Measurements from ENCODE around the gene ITFG1. TPM values are rescaled to one million over a fixed set of nuclear protein-coding genes. Genes with fewer than 3 reads are reported as not detected.

ITFG1 gene
- total RNA-seq, 2 donors from 2014 or later = 8.4 to 15.3 TPM

DNA sequence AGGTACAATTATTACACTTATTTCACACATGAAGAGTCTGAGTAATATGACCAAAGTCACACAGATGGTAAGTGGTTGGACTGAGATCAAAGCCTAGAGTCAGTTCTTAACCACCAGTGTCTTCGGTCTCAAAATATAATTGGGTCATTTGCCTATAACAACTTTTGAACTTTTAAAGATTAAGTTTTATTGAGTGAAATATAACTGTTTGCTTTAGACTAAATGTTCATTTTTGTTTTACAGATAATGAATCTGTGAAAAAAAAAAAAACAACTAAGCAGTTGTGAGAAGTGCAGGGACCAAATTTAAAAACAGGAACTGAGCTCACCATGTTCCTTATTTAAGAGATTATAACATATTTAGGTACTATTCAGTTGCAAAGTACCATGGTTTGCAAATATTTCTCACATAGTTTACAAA is 150.1 kb downstream of the ITFG1 start:
- Mint-ChIP-seq H3K27ac (no peak overlapping the region), H3K27me3 (no peaks in the 10 kb centered on the region), H3K36me3 (ENCODE audit: low read depth) (peaks cover 39% of the 10 kb centered on the region), H3K4me3 (no peak overlapping the region), H3K9me3 (no peaks in the 10 kb centered on the region), H3K4me1 (no peaks in the 10 kb centered on the region)
- ATAC-seq (replicated peaks) = no peak

DNA sequence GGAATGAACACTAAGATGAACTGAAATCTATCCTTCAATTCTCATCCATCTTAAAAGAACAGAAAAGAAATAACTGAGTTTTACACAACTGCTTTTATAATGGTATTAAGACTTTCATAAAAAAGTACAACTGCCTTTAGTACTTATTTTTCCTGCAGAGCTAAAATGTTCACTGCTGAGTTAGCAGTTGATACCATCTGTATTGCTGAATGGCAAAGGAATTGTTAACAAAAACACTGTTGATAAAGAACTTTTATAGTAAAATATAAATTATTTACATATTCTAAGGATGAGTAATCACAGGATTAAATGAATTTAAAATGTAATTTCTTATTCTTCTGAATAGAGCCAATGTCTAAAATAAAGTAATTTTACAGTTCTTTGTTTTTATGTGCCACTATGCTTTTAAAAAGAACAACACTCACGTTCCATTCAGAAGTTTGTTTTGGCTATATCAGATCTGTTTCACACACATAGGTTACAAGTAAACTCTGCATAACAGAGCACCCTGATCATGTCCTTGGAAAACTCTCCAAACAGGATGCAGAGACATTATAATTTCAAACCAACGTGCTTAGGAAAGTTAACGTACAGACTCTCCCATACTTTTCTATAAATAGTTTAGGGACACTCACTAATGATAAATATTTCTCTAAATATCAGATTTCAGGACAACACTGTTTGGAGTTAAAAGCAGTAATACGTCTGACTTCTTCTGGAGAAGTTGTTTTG is 151.1 kb downstream of the ITFG1 start:
- ATAC-seq (replicated peaks) = no peak
- H3K27me3 Mint-ChIP-seq = no peaks in the 10 kb centered on the region
- H3K4me1 Mint-ChIP-seq = no peaks in the 10 kb centered on the region
- H3K9me3 Mint-ChIP-seq = no peaks in the 10 kb centered on the region
- no peak overlapping the region for H3K4me3 Mint-ChIP-seq
- peaks cover 50% of the 10 kb centered on the region for H3K36me3 Mint-ChIP-seq (ENCODE audit: low read depth)
- no peak overlapping the region for H3K27ac Mint-ChIP-seq

DNA sequence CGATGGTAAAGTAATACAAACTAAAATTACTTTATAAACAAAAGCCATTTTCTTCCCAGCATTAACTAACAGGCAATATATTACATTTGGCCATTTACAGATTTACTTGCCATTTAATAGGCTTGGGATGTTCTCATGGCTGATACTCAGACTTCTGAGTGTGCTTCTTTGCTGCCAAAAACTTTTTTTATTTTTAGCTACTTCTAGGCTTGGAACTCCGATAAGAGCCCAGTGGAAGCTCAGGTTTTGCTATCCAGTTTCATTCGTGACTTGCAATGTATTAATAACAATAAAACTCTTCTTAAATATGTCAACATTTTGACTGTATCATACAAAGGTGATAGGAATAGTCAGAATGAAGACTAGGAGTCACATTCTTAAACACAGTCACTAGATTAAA is 152.3 kb downstream of the ITFG1 start:
- H3K9me3 Mint-ChIP-seq = no peaks in the 10 kb centered on the region
- H3K4me1 Mint-ChIP-seq = no peaks in the 10 kb centered on the region
- H3K36me3 Mint-ChIP-seq (ENCODE audit: low read depth) = peaks cover 60% of the 10 kb centered on the region
- ATAC-seq (replicated peaks) = no peak
- no peak overlapping the region for H3K27ac Mint-ChIP-seq
- no peaks in the 10 kb centered on the region for H3K27me3 Mint-ChIP-seq
- H3K4me3 Mint-ChIP-seq = no peak overlapping the region

DNA sequence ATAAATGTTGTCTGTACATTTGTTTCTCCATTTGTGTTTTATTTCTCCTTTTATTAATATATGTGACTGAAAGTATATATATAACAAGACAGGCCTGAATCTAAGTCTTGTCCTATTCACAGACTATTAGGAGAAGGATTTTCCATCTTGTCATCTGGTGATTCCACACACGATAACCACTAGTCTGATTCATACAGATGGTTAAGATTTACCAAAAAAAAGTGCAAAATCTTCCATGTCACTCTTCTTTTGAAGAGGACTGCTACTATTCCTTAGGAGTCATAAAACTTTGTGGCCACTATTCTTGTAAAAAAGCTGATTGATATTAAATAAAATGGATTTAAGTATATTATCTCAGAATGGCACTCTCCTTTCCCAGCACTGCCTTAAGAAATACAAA is 156.3 kb downstream of the ITFG1 start:
- H3K9me3 Mint-ChIP-seq = no peaks in the 10 kb centered on the region
- no peak for ATAC-seq (replicated peaks)
- H3K4me3 Mint-ChIP-seq = no peak overlapping the region
- no peak overlapping the region for H3K27ac Mint-ChIP-seq
- H3K36me3 Mint-ChIP-seq (ENCODE audit: low read depth) = peaks cover 55% of the 10 kb centered on the region
- H3K27me3 Mint-ChIP-seq = no peaks in the 10 kb centered on the region
- no peaks in the 10 kb centered on the region for H3K4me1 Mint-ChIP-seq

DNA sequence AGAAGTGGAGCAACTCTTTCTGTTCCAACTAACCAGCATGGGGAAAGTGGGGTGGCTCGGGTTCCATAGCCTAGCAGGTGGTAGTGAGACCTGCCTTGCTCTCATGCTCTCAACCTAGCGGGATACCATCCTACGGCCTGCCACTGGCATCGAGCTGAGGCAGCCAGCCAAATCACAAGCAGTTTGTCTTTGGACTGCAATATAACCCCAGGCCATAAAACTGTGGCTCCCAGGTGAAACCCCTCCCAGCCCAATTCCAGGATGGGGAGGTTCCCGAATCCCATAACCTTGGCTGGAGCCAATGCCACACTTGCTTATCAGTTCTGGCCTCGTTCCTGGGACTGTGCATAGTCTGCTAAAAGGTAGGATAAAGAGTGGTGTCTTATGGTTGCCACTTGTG is 161.3 kb downstream of the ITFG1 start:
- no peaks in the 10 kb centered on the region for H3K4me1 Mint-ChIP-seq
- no peak overlapping the region for H3K27ac Mint-ChIP-seq
- H3K36me3 Mint-ChIP-seq (ENCODE audit: low read depth) = peaks cover 38% of the 10 kb centered on the region
- H3K4me3 Mint-ChIP-seq = no peak overlapping the region
- H3K9me3 Mint-ChIP-seq = peaks cover 12% of the 10 kb centered on the region
- ATAC-seq (replicated peaks) = no peak
- no peaks in the 10 kb centered on the region for H3K27me3 Mint-ChIP-seq

DNA sequence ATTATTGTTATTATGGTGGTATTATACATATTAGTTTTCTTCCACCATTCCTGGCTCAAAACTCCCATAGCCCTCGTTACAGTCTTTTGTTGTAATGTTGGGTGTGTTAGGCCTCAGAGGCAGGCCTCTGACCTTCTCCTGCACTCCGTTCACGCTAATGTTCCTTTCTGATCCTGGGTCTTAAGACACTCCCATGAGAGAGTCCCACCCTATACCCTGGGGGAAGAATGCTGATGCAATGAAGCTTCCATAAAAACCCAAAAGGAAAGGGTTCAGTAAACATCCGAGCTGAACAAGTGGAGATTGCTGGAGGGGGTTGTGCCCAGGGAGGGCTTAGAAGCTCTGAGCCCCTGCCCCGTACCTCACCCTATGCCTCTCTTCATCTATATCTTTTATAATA is 175.9 kb downstream of the ITFG1 start:
- H3K4me1 Mint-ChIP-seq = no peaks in the 10 kb centered on the region
- H3K36me3 Mint-ChIP-seq (ENCODE audit: low read depth) = no peaks in the 10 kb centered on the region
- ATAC-seq (replicated peaks) = no peak
- H3K27me3 Mint-ChIP-seq = no peaks in the 10 kb centered on the region
- no peak overlapping the region for H3K27ac Mint-ChIP-seq
- H3K9me3 Mint-ChIP-seq = peaks cover 4% of the 10 kb centered on the region
- H3K4me3 Mint-ChIP-seq = no peak overlapping the region

- Mint-ChIP-seq H3K4me1 (no peaks in the 10 kb centered on the region), H3K27me3 (no peaks in the 10 kb centered on the region), H3K27ac (no peak overlapping the region), H3K36me3 (ENCODE audit: low read depth) (peaks cover under 1% of the 10 kb centered on the region), H3K9me3 (peaks cover 4% of the 10 kb centered on the region), H3K4me3 (no peak overlapping the region)
- no peak for ATAC-seq (replicated peaks)
Measured at GRCh38 chr16:47278306-47278970, 182.4 kb downstream of the ITFG1 start.

GRCh38 chr16:47276522-47276921 is 184.3 kb downstream of the ITFG1 start:
- Mint-ChIP-seq H3K4me1 (no peaks in the 10 kb centered on the region), H3K27me3 (no peaks in the 10 kb centered on the region), H3K27ac (no peak overlapping the region), H3K9me3 (peaks cover 12% of the 10 kb centered on the region), H3K4me3 (no peak overlapping the region), H3K36me3 (ENCODE audit: low read depth) (peaks cover 15% of the 10 kb centered on the region)
- ATAC-seq (replicated peaks) = no peak

DNA sequence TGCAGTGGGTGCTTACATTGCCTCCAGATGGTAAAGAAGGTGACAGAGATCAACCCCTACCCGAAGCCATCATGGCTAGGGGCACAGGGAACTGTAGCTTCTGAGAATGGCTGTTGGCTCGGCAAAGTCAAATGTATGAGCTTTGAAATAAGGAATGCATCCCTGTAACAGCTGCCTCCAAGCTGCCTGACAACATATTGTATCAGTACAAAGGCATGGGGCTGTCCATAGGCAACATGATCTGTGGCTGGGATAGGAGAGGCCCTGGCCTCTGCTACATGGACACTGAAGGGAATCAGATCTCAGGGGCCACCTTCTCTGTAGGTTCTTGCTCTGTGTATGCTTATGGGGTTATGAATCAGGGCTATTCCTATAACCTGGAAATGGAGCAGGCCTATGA is 197.9 kb downstream of the ITFG1 start:
- no peak for ATAC-seq (replicated peaks)
- Mint-ChIP-seq H3K36me3 (ENCODE audit: low read depth) (peaks cover 19% of the 10 kb centered on the region), H3K27ac (no peak overlapping the region), H3K4me3 (no peak overlapping the region), H3K9me3 (no peaks in the 10 kb centered on the region), H3K27me3 (no peaks in the 10 kb centered on the region), H3K4me1 (no peaks in the 10 kb centered on the region)

- Mint-ChIP-seq H3K9me3 (no peaks in the 10 kb centered on the region), H3K27ac (no peak overlapping the region), H3K36me3 (ENCODE audit: low read depth) (peaks cover 37% of the 10 kb centered on the region), H3K4me3 (no peak overlapping the region), H3K27me3 (no peaks in the 10 kb centered on the region), H3K4me1 (no peaks in the 10 kb centered on the region)
- ATAC-seq (replicated peaks) = no peak
Measured at GRCh38 chr16:47260503-47260902, 200.4 kb downstream of the ITFG1 start.

- Mint-ChIP-seq H3K27ac (no peak overlapping the region), H3K4me1 (no peaks in the 10 kb centered on the region), H3K27me3 (no peaks in the 10 kb centered on the region)
Measured at GRCh38 chr16:47258874-47259461, 201.9 kb downstream of the ITFG1 start.

DNA sequence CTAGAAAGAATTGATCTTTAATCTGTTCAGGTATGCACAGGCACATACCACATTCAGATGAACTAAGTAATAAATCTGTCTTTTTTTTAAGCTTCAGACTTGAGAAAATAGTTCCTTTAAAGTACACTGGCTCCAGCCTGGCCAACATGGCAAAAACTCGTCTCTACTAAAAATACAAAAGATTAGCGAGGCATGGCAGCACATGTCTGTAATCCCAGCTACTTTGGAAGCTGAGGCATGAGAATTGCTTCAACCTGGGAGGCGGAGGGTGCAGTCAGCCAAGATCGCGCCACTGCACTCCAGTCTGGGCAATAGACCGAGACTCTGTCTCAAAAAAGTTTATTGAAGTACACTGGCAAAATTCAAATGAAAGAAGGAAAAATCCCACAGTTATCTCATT is 206.1 kb downstream of the ITFG1 start:
- Mint-ChIP-seq H3K4me3 (no peak overlapping the region), H3K9me3 (no peaks in the 10 kb centered on the region), H3K27ac (no peak overlapping the region), H3K4me1 (no peaks in the 10 kb centered on the region), H3K36me3 (ENCODE audit: low read depth) (peaks cover 34% of the 10 kb centered on the region), H3K27me3 (no peaks in the 10 kb centered on the region)
- ATAC-seq (replicated peaks) = no peak

More at GRCh38 chr16:47258874-47259461, 201.9 kb downstream of the ITFG1 start:
- Mint-ChIP-seq H3K4me3 (no peak overlapping the region), H3K9me3 (no peaks in the 10 kb centered on the region), H3K36me3 (ENCODE audit: low read depth) (peaks cover 45% of the 10 kb centered on the region)
- ATAC-seq (replicated peaks) = no peak

GRCh38 chr16:47250983-47251382 is 209.9 kb downstream of the ITFG1 start:
- Mint-ChIP-seq H3K27ac (no peak overlapping the region), H3K4me1 (no peaks in the 10 kb centered on the region), H3K4me3 (no peak overlapping the region), H3K9me3 (no peaks in the 10 kb centered on the region), H3K27me3 (no peaks in the 10 kb centered on the region), H3K36me3 (ENCODE audit: low read depth) (peaks cover 11% of the 10 kb centered on the region)
- ATAC-seq (replicated peaks) = no peak

- H3K27me3 Mint-ChIP-seq = no peaks in the 10 kb centered on the region
- no peak overlapping the region for H3K4me3 Mint-ChIP-seq
- H3K36me3 Mint-ChIP-seq (ENCODE audit: low read depth) = no peaks in the 10 kb centered on the region
- no peak overlapping the region for H3K27ac Mint-ChIP-seq
- ATAC-seq (replicated peaks) = no peak
- H3K9me3 Mint-ChIP-seq = no peaks in the 10 kb centered on the region
- H3K4me1 Mint-ChIP-seq = no peaks in the 10 kb centered on the region
Measured at GRCh38 chr16:47247690-47248089, 213.2 kb downstream of the ITFG1 start.

DNA sequence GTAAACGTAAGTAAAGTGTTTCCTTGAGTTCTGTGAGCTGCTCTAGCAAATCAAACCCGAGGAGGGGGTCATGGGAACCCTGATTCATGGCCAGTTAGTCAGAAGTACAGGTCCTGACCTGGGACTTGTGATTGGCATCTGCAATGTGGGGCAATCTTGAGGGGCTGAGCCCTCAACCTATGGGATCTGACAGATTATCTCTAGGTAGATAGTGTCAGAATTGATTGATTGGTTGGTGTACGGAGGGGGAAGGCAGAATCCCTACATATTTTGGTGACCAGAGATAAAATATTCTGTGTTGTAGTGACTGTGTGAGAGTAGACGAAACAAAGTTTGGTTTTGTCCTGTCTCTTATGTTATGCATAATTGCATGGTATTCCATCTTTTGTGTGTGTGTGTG is 216.7 kb downstream of the ITFG1 start:
- ATAC-seq (replicated peaks) = no peak
- Mint-ChIP-seq H3K9me3 (no peaks in the 10 kb centered on the region), H3K4me1 (no peaks in the 10 kb centered on the region), H3K27me3 (no peaks in the 10 kb centered on the region), H3K36me3 (ENCODE audit: low read depth) (peaks cover 16% of the 10 kb centered on the region), H3K27ac (no peak overlapping the region), H3K4me3 (no peak overlapping the region)
